Measurements from ENCODE around the gene GPR12.

DNA sequence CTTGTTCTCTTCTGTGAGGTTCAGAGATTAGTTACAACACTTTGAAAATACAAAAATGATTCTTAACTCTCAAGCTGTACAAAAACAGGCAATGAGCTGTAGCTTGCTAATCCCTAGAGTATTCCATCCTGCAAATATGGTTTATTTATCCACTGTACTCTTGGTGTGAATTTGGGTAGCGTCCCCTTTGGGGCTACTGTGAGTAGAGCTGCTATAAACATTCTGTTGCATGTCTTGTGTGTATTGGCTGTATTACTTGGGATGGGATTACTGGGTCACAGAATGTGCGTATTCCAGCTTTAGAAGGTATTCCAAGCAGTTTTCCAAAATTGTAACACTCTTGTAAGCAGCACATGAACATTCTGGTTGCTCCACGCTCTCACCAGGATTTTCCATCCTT is 33.5 kb downstream of the GPR12 start:
- no peak for TF ChIP-seq ZNF384 (IDR thresholded peaks at IDR 0.05)
- TF ChIP-seq BHLHE40 (IDR thresholded peaks at IDR 0.05; ENCODE audit: borderline replicate concordance) = no peak
- no peak for TF ChIP-seq HDGF (IDR thresholded peaks at IDR 0.05; ENCODE audit: borderline replicate concordance)
- no peak for TF ChIP-seq FOXM1 (IDR thresholded peaks at IDR 0.05; ENCODE audit: borderline replicate concordance)
- TF ChIP-seq SUZ12 (IDR thresholded peaks at IDR 0.05) = no peak
- TF ChIP-seq SP1 (IDR thresholded peaks at IDR 0.05) = no peak
- no peak for TF ChIP-seq ARNT (IDR thresholded peaks at IDR 0.05)
- TF ChIP-seq TARDBP (IDR thresholded peaks at IDR 0.05) = no peak
- no peak for TF ChIP-seq NFRKB (IDR thresholded peaks at IDR 0.05)
- TF ChIP-seq ELF4 (IDR thresholded peaks at IDR 0.05) = no peak
- TF ChIP-seq, protein P1, sequence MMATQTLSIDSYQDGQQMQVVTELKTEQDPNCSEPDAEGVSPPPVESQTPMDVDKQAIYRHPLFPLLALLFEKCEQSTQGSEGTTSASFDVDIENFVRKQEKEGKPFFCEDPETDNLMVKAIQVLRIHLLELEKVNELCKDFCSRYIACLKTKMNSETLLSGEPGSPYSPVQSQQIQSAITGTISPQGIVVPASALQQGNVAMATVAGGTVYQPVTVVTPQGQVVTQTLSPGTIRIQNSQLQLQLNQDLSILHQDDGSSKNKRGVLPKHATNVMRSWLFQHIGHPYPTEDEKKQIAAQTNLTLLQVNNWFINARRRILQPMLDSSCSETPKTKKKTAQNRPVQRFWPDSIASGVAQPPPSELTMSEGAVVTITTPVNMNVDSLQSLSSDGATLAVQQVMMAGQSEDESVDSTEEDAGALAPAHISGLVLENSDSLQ (IDR thresholded peaks at IDR 0.05) = no peak
- no peak for TF ChIP-seq FOXK2 (IDR thresholded peaks at IDR 0.05)
- no peak for TF ChIP-seq FOXA1 (IDR thresholded peaks at IDR 0.05)
- TF ChIP-seq L3MBTL2 (conservative IDR thresholded peaks at IDR 0.05) = no peak
